Measurements from ENCODE around the gene SYTL3. TPM values are rescaled to one million over a fixed set of nuclear protein-coding genes. Genes with fewer than 3 reads are reported as not detected.

SYTL3 gene
- total and polyA plus RNA-seq, 2 of the 8 experiments (the other 6 are each of a cell fraction or from before 2014, with no cell fraction given): 0.27 to 0.99 TPM

GRCh38 chr6:158764183-158764849 is 114.5 kb downstream of the SYTL3 start:
- Histone ChIP-seq H3K4ac (replicated peaks; ENCODE audit: insufficient read length, low read depth, low read length) (no peak overlapping the region), H3K4me3 (ENCODE audit: extremely low read depth in 1 of 4, insufficient read depth in 2 of 4, low read depth in 3 of 4, low read length in 4 of 4) (no peak overlapping the region), H3K23me2 (ENCODE audit: low read depth, low read length) (no peaks in the 10 kb centered on the region; the same call in 1 of the 2 replicates), H2AK5ac (ENCODE audit: low read depth, low read length) (no peak overlapping the region), H3K56ac (replicated peaks; ENCODE audit: insufficient read length, low read depth, low read length) (no peak overlapping the region), H3K79me2 (ENCODE audit: control insufficient read depth in 1 of 2, insufficient read depth in 2 of 2, low read length in 2 of 2) (no peaks in the 10 kb centered on the region), H2BK5ac (ENCODE audit: low read depth, low read length) (no peak overlapping the region), H2BK120ac (replicated peaks; ENCODE audit: low read depth, low read length) (no peak overlapping the region), H3K9me3 (ENCODE audit: insufficient read depth in 2 of 2, low read depth in 1 of 2, low read length in 1 of 2) (no peaks in the 10 kb centered on the region), H4K20me1 (replicated peaks in 1 of 2; ENCODE audit: control insufficient read depth in 1 of 2, insufficient read depth in 2 of 2, low read length in 2 of 2) (peaks cover 1 to 10% of the 10 kb centered on the region in 2 experiments), H2AFZ (ENCODE audit: low read length) (no peak overlapping the region), H2BK12ac (ENCODE audit: low read depth, low read length) (no peak overlapping the region; the same call in 1 of the 2 replicates), H3K27ac (ENCODE audit: low read depth, low read length) (no peak overlapping the region), H3K79me1 (ENCODE audit: low read depth, low read length) (no peaks in the 10 kb centered on the region), H4K91ac (replicated peaks; ENCODE audit: insufficient read length, low read length) (no peak overlapping the region), H3K9ac (replicated peaks in 1 of 4; ENCODE audit: extremely low read depth in 1 of 4, low read depth in 3 of 4, low read length in 3 of 4) (no peak overlapping the region), H3K36me3 (ENCODE audit: control insufficient read depth in 2 of 4, insufficient read depth in 4 of 4, low read length in 3 of 4) (peaks cover 28 to 49% (median 37%) of the 10 kb centered on the region in 4 experiments), H3K4me2 (ENCODE audit: insufficient read depth in 1 of 2, low read depth in 2 of 2, low read length in 2 of 2) (no peak overlapping the region), H3K27me3 (replicated peaks in 1 of 4; ENCODE audit: control insufficient read depth in 3 of 4, extremely low read depth in 1 of 4, insufficient read depth in 3 of 4, low read length in 3 of 4) (no peaks in the 10 kb centered on the region), H4K5ac (ENCODE audit: insufficient read length, low read depth, low read length) (no peak overlapping the region), H3K14ac (ENCODE audit: insufficient read length) (no peak overlapping the region), H3K23ac (ENCODE audit: insufficient read length) (no peak overlapping the region), H3K4me1 (replicated peaks in 1 of 4; ENCODE audit: control insufficient read depth in 3 of 4, insufficient read depth in 4 of 4, low read length in 3 of 4) (peaks cover 0 to 6% (median 3%) of the 10 kb centered on the region in 4 experiments; a peak in 5 of 7 replicates), H3K18ac (ENCODE audit: extremely low read depth, low read length) (no peak overlapping the region), H2BK15ac (ENCODE audit: low read length) (no peak overlapping the region), H4K8ac (ENCODE audit: extremely low read depth, insufficient read depth, low read length) (0 out of 2 replicates have a peak overlapping the region, but pooled peaks have one; percentile 22), H2BK20ac (ENCODE audit: low read length) (no peak overlapping the region)
- ChIA-PET POLR2A (ENCODE audit: partially characterized antibody) (interaction anchor here (0.7 to 9.0 kb wide), 22 partner anchors 8 to 496 kb away, joined by 3 to 75 read pairs (median 6); partner anchors contain the start of gene DYNLT1), CTCF (ENCODE audit: partially characterized antibody) (interaction anchor here (0.6 to 3.3 kb wide), 12 partner anchors 9 to 185 kb away, joined by 3 to 15 read pairs (median 4); no protein-coding TSS in a partner anchor)
- FAIRE-seq: no peak
- no peak for DNase-seq (ENCODE audit: low read depth in 1 of 2, low spot score in 2 of 2)
- WGBS, 2 experiments (ENCODE audit: extremely low coverage in 1 of 2, insufficient coverage in 1 of 2, insufficient read length in 1 of 2, insufficient replicate concordance in 2 of 2, low coverage in 1 of 2, low lambda C conversion rate in 2 of 2, missing lambda C conversion rate in 1 of 2): 93% methylated on average over 14 of the region's 14 CpGs; no CpG with 5 or more reads in 1 of the 2 experiments
- TF ChIP-seq CHD1 (IDR thresholded peaks at IDR 0.05; ENCODE audit: low read depth, low read length): no peak
- no peak for TF ChIP-seq SUZ12 (IDR thresholded peaks at IDR 0.05; ENCODE audit: low read length)
- no peak for TF ChIP-seq TBP (IDR thresholded peaks at IDR 0.05; ENCODE audit: low read depth, low read length)
- TF ChIP-seq POLR2A (IDR thresholded peaks at IDR 0.05; ENCODE audit: control extremely low read depth in 1 of 2, low read depth in 2 of 2, low read length in 2 of 2): peak in 1 of 2 experiments; percentile 48; a peak in 1 of 3 replicates
- TF ChIP-seq ZNF274 (IDR thresholded peaks at IDR 0.05; ENCODE audit: borderline replicate concordance, extremely low read depth, low read length): no peak
- TF ChIP-seq SP2 (IDR thresholded peaks at IDR 0.05; ENCODE audit: low read length): no peak
- TF ChIP-seq RNF2 (IDR thresholded peaks at IDR 0.05; ENCODE audit: borderline replicate concordance, low read depth, low read length, missing control alignments, poor library complexity, severe bottlenecking): no peak
- TF ChIP-seq BRCA1 (IDR thresholded peaks at IDR 0.05; ENCODE audit: low read depth, low read length): no peak
- TF ChIP-seq HDAC2 (IDR thresholded peaks at IDR 0.05; ENCODE audit: borderline replicate concordance in 1 of 2, low read depth in 2 of 2, low read length in 2 of 2): no peak
- TF ChIP-seq, protein P1, sequence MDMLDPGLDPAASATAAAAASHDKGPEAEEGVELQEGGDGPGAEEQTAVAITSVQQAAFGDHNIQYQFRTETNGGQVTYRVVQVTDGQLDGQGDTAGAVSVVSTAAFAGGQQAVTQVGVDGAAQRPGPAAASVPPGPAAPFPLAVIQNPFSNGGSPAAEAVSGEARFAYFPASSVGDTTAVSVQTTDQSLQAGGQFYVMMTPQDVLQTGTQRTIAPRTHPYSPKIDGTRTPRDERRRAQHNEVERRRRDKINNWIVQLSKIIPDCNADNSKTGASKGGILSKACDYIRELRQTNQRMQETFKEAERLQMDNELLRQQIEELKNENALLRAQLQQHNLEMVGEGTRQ (IDR thresholded peaks at IDR 0.05; ENCODE audit: low read length): no peak
- TF ChIP-seq POLR2AphosphoS5 (IDR thresholded peaks at IDR 0.05; ENCODE audit: low read depth, low read length): peak; percentile 58
